NCI-H1436 treated with DMSO at 0.1 percent for 48 hours (cell line): ENCODE data around the gene PKM.
"Not testable (repeated sequence)": the region's sequence is repeated elsewhere in the genome, so short reads cannot be mapped to it uniquely, and the experiment has no call there.

ENCODE experiments used
- DNase-seq: peaks from one replicate; lab custom pipeline; 2025; lab: John Stamatoyannopoulos, UW

PKM gene

GRCh38 chr15:72176159-72176558, 54.8 kb downstream of the PKM start:
- DNase-seq = no peak

GRCh38 chr15:72175186-72176044, 55.6 kb downstream of the PKM start:
- DNase-seq = no peak

GRCh38 chr15:72174551-72175165, 56.3 kb downstream of the PKM start:
- no peak for DNase-seq

- DNase-seq = no peak
These were observed 57.0 kb downstream of the PKM start for GRCh38 chr15:72173864-72174550.

GRCh38 chr15:72173401-72173800, 57.6 kb downstream of the PKM start:
- no peak for DNase-seq

- DNase-seq = no peak
These were observed 58.2 kb downstream of the PKM start for GRCh38 chr15:72172796-72173195.

GRCh38 chr15:72171978-72172377, 59.0 kb downstream of the PKM start:
- not testable (repeated sequence) for DNase-seq

- no peak for DNase-seq
These were observed 60.3 kb downstream of the PKM start for GRCh38 chr15:72170691-72171090.

GRCh38 chr15:72169921-72170611, 60.9 kb downstream of the PKM start:
- no peak for DNase-seq

- DNase-seq = no peak
These were observed 61.6 kb downstream of the PKM start for GRCh38 chr15:72169236-72169920.

- DNase-seq = no peak
These were observed 62.2 kb downstream of the PKM start for GRCh38 chr15:72168808-72169190.

GRCh38 chr15:72168131-72168807, 62.7 kb downstream of the PKM start:
- DNase-seq = no peak

GRCh38 chr15:72167445-72167844, 63.5 kb downstream of the PKM start:
- DNase-seq = no peak

- DNase-seq = no peak
These were observed 64.1 kb downstream of the PKM start for GRCh38 chr15:72166716-72167417.

- DNase-seq = no peak
These were observed 67.3 kb downstream of the PKM start for GRCh38 chr15:72163719-72164118.

- DNase-seq = no peak
These were observed 68.4 kb downstream of the PKM start for GRCh38 chr15:72162569-72162968.

- no peak for DNase-seq
These were observed 69.4 kb downstream of the PKM start for GRCh38 chr15:72161361-72162132.

- DNase-seq = no peak
These were observed 70.2 kb downstream of the PKM start for GRCh38 chr15:72160696-72161245.

GRCh38 chr15:72156928-72157327, 74.1 kb downstream of the PKM start:
- no peak for DNase-seq
